ENCODE results near the gene SMARCAL1. TPM values are rescaled to one million over a fixed set of nuclear protein-coding genes. Genes with fewer than 3 reads are reported as not detected.

The SMARCAL1 gene
- total RNA-seq, 2 donors from 2014 or later: 9.9 to 27.7 TPM

DNA sequence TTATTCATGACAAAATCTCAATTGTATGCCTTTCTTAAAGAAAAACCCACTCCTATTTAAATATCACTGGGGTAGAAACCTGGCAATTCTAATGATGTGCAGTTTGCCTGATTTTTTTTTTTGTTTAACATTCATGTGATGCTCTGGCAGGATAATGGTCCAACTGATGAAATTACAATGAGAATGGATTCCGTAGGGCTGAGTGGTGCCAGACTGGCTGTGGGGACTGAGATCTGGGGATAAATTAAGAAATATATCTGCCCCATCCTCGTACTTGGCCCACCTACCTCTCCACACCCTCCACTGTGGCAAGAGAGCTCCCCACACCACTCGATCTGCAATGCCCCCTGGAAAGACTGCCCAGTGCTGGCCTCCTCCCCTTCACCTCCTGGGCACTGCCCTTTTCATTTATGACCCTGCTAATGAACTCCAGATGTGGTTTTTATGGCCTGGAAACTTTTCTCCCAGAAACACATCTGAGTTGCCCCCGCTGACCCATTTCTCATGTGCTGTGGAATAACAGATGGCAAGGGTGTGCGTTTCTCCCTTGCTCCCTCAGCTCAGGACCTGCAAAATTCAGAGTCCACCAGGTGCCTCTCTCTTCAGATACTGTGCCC, 53.4 kb downstream of the SMARCAL1 start:
- 86 to 94% methylated on average over 5 of the region's 5 CpGs for WGBS, 2 donors
- Histone ChIP-seq H3K27ac (no peak overlapping the region), H3K9me3 (no peaks in the 10 kb centered on the region), H3K27me3 (no peaks in the 10 kb centered on the region), H3K4me1 (no peaks in the 10 kb centered on the region), H3K4me3 (no peak overlapping the region), H3K36me3 (replicated peaks in 1 of 2; ENCODE audit: insufficient read depth in 1 of 2, low read depth in 2 of 2) (peaks cover 0 to 4% of the 10 kb centered on the region in 2 donors)
- DNase-seq: no peak
- TF ChIP-seq POLR2A (IDR thresholded peaks at IDR 0.05): no peak
- TF ChIP-seq, protein P1, sequence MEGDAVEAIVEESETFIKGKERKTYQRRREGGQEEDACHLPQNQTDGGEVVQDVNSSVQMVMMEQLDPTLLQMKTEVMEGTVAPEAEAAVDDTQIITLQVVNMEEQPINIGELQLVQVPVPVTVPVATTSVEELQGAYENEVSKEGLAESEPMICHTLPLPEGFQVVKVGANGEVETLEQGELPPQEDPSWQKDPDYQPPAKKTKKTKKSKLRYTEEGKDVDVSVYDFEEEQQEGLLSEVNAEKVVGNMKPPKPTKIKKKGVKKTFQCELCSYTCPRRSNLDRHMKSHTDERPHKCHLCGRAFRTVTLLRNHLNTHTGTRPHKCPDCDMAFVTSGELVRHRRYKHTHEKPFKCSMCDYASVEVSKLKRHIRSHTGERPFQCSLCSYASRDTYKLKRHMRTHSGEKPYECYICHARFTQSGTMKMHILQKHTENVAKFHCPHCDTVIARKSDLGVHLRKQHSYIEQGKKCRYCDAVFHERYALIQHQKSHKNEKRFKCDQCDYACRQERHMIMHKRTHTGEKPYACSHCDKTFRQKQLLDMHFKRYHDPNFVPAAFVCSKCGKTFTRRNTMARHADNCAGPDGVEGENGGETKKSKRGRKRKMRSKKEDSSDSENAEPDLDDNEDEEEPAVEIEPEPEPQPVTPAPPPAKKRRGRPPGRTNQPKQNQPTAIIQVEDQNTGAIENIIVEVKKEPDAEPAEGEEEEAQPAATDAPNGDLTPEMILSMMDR (IDR thresholded peaks at IDR 0.05): no peak
- ATAC-seq: no peak
- intact Hi-C loops (cut with DNase I): no loop called here

DNA sequence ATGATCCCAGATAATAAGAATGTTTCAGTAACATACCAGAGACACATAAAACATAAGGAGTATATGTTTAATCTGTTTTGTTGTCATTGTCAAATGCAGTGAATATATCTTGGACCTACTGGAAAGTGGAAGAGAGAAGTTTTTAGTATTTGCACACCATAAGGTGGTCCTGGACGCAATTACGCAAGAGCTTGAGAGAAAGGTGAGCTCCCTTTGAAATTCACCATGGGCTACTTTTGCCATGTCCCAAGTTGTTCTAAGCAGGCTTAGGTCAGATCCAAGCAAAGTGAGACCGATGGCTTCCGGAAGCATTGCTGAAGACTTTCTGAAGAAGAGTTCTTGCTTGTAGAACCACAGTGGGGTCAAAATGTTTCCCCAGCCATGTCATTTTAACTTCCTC, 55.6 kb downstream of the SMARCAL1 start:
- 94 to 99% methylated on average over 4 of the region's 4 CpGs for WGBS, 2 donors
- H3K4me3 ChIP-seq: no peak overlapping the region
- DNase-seq (no peak), ATAC-seq (no peak)
- no peaks in the 10 kb centered on the region for H3K9me3 ChIP-seq
- H3K27me3 ChIP-seq: no peaks in the 10 kb centered on the region
- TF ChIP-seq, protein P1 (IDR thresholded peaks at IDR 0.05): no peak
- no peak for TF ChIP-seq POLR2A (IDR thresholded peaks at IDR 0.05)
- no peaks in the 10 kb centered on the region for H3K4me1 ChIP-seq
- intact Hi-C loops (cut with DNase I): no loop called here
- H3K36me3 ChIP-seq (replicated peaks in 1 of 2; ENCODE audit: insufficient read depth in 1 of 2, low read depth in 2 of 2): peaks cover 0 to 4% of the 10 kb centered on the region in 2 donors
- H3K27ac ChIP-seq: no peak overlapping the region

DNA sequence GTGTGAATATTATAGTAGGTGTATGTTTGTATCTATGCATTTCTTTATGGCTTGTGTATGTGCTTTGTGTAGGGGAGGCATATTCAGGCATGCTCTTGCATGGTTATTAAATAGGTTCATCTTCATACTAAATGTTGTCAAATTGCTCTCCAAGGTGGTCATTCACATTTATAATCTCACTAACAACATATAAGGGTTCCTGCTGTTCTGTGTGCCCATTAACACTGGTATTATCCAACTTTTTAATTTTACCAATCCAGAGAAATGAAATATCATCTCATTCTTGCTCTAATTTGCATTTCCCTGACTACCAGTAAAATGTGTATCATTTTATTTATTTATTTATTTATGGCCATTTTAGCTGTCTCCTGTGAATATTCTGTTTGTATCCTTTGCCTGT, 57.4 kb downstream of the SMARCAL1 start:
- H3K9me3 ChIP-seq: no peaks in the 10 kb centered on the region
- peaks cover 0 to 4% of the 10 kb centered on the region in 2 donors for H3K36me3 ChIP-seq (replicated peaks in 1 of 2; ENCODE audit: insufficient read depth in 1 of 2, low read depth in 2 of 2)
- H3K27ac ChIP-seq: no peak overlapping the region
- ATAC-seq (no peak), DNase-seq (no peak)
- TF ChIP-seq, protein P1 (IDR thresholded peaks at IDR 0.05): no peak
- no peak for TF ChIP-seq POLR2A (IDR thresholded peaks at IDR 0.05)
- H3K4me3 ChIP-seq: no peak overlapping the region
- intact Hi-C loops (cut with DNase I): no loop called here
- no peaks in the 10 kb centered on the region for H3K4me1 ChIP-seq
- H3K27me3 ChIP-seq: no peaks in the 10 kb centered on the region

DNA sequence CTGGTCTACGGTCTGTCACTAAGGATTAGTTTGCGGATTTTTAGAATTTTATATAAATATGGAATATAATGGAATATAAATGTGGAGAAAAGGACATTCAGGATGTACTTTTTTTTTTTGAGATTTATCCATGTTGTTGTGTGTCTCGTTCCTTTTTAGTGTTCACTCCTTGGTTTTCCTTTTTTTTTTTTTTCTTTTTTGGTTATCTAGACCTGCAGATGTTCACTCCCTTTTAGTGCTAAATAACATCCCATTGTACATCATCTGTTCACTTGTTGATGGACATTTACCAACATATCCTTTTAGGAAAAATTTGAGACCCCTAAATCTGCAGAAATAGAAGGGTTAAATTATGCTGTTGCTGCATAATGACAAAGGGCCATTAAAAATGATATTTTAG, 60.9 kb downstream of the SMARCAL1 start:
- intact Hi-C loops (cut with DNase I): no loop called here
- 93 to 95% methylated on average over 3 of the region's 3 CpGs for WGBS, 2 donors
- Histone ChIP-seq H3K36me3 (replicated peaks in 1 of 2; ENCODE audit: insufficient read depth in 1 of 2, low read depth in 2 of 2) (peaks cover 0 to 3% of the 10 kb centered on the region in 2 donors), H3K4me1 (no peaks in the 10 kb centered on the region), H3K27ac (no peak overlapping the region), H3K4me3 (no peak overlapping the region), H3K27me3 (no peaks in the 10 kb centered on the region), H3K9me3 (no peaks in the 10 kb centered on the region)
- ATAC-seq (no peak), DNase-seq (no peak)
- TF ChIP-seq, protein P1 (IDR thresholded peaks at IDR 0.05): no peak
- TF ChIP-seq POLR2A (IDR thresholded peaks at IDR 0.05): no peak
